Gastrocnemius medialis (tissue), 4 donors: ENCODE results near the gene SNRPD3. TPM values are rescaled to one million over a fixed set of nuclear protein-coding genes. Genes with fewer than 3 reads are reported as not detected.

Experiments
- ATAC-seq, 2 donors: fragments of 150-250 bp; one replicate each; pipeline ENCODE4 v1.9.1; 2016
- DNase-seq, 2 donors: peaks; one replicate each; pipeline ENCODE4 v3.0.0-alpha.2; 2019
- H3K27ac ChIP-seq, 4 donors: fragments of 200-600 bp; sonication (generic); 1 replicate in 1 of 4; 2 replicates in 3 of 4; pipeline ENCODE4 v1.5.1; 2016 to 2018; ENCODE audit warnings: mild to moderate bottlenecking in 2 of 4, moderate library complexity in 1 of 4
- H3K27me3 ChIP-seq, 3 donors: fragments of 200-600 bp; sonication (generic) in 2 of 3; 1 replicate in 1 of 3; 2 replicates in 2 of 3; pipeline versions ENCODE4 v1.5.1 to v1.6.0; 2016 to 2019; ENCODE audit warnings: mild to moderate bottlenecking in 1 of 3, moderate library complexity in 1 of 3
- H3K36me3 ChIP-seq, 2 donors: fragments of 200-600 bp; sonication (generic) in 1 of 2; one replicate each; pipeline ENCODE4 v1.5.1; 2017 to 2018
- H3K4me1 ChIP-seq, 2 donors: fragments of 200-600 bp; sonication (generic) in 1 of 2; one replicate each; pipeline ENCODE4 v1.5.1; 2016 to 2017; ENCODE audit warnings: mild to moderate bottlenecking in 2 of 2
- H3K4me3 ChIP-seq, 4 donors: fragments of 200-600 bp; sonication (generic) in 3 of 4; 1 replicate in 1 of 4; 2 replicates in 3 of 4; pipeline ENCODE4 v1.5.1; 2016 to 2019; ENCODE audit warnings: mild to moderate bottlenecking in 2 of 4
- H3K9me3 ChIP-seq, 3 donors: fragments of 200-600 bp; sonication (generic) in 2 of 3; 1 replicate in 1 of 3; 2 replicates in 2 of 3; pipeline ENCODE4 v1.5.1; 2016 to 2019
- POLR2A ChIP-seq, 2 donors: fragments of 450-650 bp; IDR thresholded peaks; one replicate each; pipeline ENCODE4 v1.6.1; 2017; ENCODE audit warnings: antibody characterized with exemption in 2 of 2, mild to moderate bottlenecking in 2 of 2, moderate library complexity in 2 of 2
- in situ Hi-C, 4 donors: fragments of 200-750 bp; cut with MboI; loops; one replicate each; pipeline versions ENCODE4 v1.15.0 to v1.8.0; 2017; ENCODE audit warnings: low sequenced_read_pairs in 4 of 4
- intact Hi-C: fragments of 100-400 bp; cut with DNase I; formaldehyde crosslinking; loops from one replicate; pipeline ENCODE4 v1.15.1; 2023; ENCODE audit warnings: low total_unique reads
- total RNA-seq, 4 donors: library from RNA; depleted of rRNA; stranded (reverse); fragments of >200 nt; gene quantifications; one replicate each; pipeline versions ENCODE4 v1.1.0 to v1.2.3, GENCODE V29; 2016
- TF ChIP-seq, protein P1 (sequence below), 5 experiments: fragments of 450-650 bp in 3 of 5; fragments of 200-600 bp in 2 of 5; sonication (generic) in 2 of 5; IDR thresholded peaks in 4 of 5; conservative IDR thresholded peaks in 1 of 5; 1 replicate in 4 of 5; 2 replicates in 1 of 5; pipeline ENCODE4 v1.5.1; 2016 to 2019; ENCODE audit warnings: antibody characterized with exemption in 5 of 5, mild to moderate bottlenecking in 3 of 5, moderate library complexity in 3 of 5

The SNRPD3 gene
- total RNA-seq, 4 donors from 2014 or later: 119 to 166 (median 145) TPM

- no peak for DNase-seq
- H3K36me3 ChIP-seq: no peaks in the 10 kb centered on the region
- no peaks in the 10 kb centered on the region for H3K9me3 ChIP-seq
- in situ Hi-C loops (loop anchor here in 1 of 4 donors (10.0 kb wide), 1 partner anchor 82 kb away; no protein-coding TSS in a partner anchor), intact Hi-C loops (no loop called here)
- no peak for ATAC-seq
- no peak overlapping the region for H3K27ac ChIP-seq
- no peak overlapping the region for H3K4me3 ChIP-seq
- H3K4me1 ChIP-seq: peaks cover 4 to 8% of the 10 kb centered on the region in 2 donors
- TF ChIP-seq POLR2A (IDR thresholded peaks at IDR 0.05): no peak
- TF ChIP-seq, protein P1, sequence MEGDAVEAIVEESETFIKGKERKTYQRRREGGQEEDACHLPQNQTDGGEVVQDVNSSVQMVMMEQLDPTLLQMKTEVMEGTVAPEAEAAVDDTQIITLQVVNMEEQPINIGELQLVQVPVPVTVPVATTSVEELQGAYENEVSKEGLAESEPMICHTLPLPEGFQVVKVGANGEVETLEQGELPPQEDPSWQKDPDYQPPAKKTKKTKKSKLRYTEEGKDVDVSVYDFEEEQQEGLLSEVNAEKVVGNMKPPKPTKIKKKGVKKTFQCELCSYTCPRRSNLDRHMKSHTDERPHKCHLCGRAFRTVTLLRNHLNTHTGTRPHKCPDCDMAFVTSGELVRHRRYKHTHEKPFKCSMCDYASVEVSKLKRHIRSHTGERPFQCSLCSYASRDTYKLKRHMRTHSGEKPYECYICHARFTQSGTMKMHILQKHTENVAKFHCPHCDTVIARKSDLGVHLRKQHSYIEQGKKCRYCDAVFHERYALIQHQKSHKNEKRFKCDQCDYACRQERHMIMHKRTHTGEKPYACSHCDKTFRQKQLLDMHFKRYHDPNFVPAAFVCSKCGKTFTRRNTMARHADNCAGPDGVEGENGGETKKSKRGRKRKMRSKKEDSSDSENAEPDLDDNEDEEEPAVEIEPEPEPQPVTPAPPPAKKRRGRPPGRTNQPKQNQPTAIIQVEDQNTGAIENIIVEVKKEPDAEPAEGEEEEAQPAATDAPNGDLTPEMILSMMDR (IDR thresholded peaks at IDR 0.05 in 4 of 5, conservative IDR thresholded peaks at IDR 0.05 in 1 of 5): no peak
- no peaks in the 10 kb centered on the region for H3K27me3 ChIP-seq
Observed at GRCh38 chr22:24516301-24516737, 39.5 kb upstream of the SNRPD3 start.

GRCh38 chr22:24517446-24517845, 38.4 kb upstream of the SNRPD3 start:
- intact Hi-C loops (no loop called here), in situ Hi-C loops (loop anchor here in 1 of 4 donors (10.0 kb wide), 1 partner anchor 83 kb away; no protein-coding TSS in a partner anchor)
- Histone ChIP-seq H3K27me3 (no peaks in the 10 kb centered on the region), H3K4me1 (peaks cover 0 to 4% of the 10 kb centered on the region in 2 donors), H3K4me3 (no peak overlapping the region), H3K9me3 (no peaks in the 10 kb centered on the region), H3K27ac (no peak overlapping the region), H3K36me3 (no peaks in the 10 kb centered on the region)
- no peak for DNase-seq
- TF ChIP-seq POLR2A (IDR thresholded peaks at IDR 0.05): no peak
- TF ChIP-seq, protein P1 (IDR thresholded peaks at IDR 0.05 in 4 of 5, conservative IDR thresholded peaks at IDR 0.05 in 1 of 5): no peak
- ATAC-seq: no peak

GRCh38 chr22:24518228-24518627, 37.6 kb upstream of the SNRPD3 start:
- Histone ChIP-seq H3K4me1 (peaks cover 0 to 4% of the 10 kb centered on the region in 2 donors), H3K4me3 (no peak overlapping the region), H3K27ac (no peak overlapping the region), H3K36me3 (no peaks in the 10 kb centered on the region), H3K9me3 (no peaks in the 10 kb centered on the region), H3K27me3 (no peaks in the 10 kb centered on the region)
- DNase-seq: no peak
- ATAC-seq: no peak
- intact Hi-C loops (no loop called here), in situ Hi-C loops (loop anchor here in 1 of 4 donors (10.0 kb wide), 1 partner anchor 83 kb away; no protein-coding TSS in a partner anchor)
- TF ChIP-seq, protein P1 (IDR thresholded peaks at IDR 0.05 in 4 of 5, conservative IDR thresholded peaks at IDR 0.05 in 1 of 5): no peak
- no peak for TF ChIP-seq POLR2A (IDR thresholded peaks at IDR 0.05)

DNA sequence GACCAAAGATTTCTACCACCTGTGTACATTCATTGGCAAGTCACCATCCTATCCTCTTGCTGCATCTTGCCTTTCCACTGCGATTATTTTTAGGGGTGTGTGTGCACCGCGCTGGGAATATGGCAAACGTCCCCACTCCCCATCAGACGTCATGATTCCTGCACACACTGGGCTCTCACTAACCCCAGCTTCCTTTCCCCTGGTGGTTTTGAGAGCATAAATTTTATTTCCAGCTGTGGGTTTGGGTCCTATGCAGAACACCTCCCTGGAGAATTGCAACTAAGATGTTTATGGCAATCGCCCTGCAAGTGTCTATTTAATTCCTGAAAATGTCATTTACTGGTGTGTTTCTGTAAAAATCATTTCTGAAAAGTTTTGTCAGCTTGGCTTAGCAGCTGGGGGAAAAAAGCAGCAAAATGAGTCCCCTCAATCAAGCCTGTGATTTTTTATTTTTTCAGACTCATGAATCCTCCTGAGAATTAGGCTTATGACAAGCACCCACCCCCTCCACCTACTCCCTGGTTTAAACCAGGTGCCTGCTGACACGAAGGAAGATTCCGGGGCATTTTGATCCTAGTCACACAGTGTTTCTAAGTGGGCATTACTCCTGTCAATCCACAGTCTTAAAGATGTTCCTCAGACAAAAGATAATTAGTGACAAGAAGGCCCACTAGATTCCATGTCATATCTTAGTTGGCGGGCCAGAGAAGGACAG, 36.9 kb upstream of the SNRPD3 start:
- DNase-seq (no peak), ATAC-seq (no peak)
- no peak overlapping the region for H3K27ac ChIP-seq
- intact Hi-C loops: no loop called here
- in situ Hi-C loops: loop anchor here in 1 of 4 donors (10.0 kb wide), 1 partner anchor 84 kb away; no protein-coding TSS in a partner anchor
- TF ChIP-seq, protein P1 (IDR thresholded peaks at IDR 0.05 in 4 of 5, conservative IDR thresholded peaks at IDR 0.05 in 1 of 5): no peak
- no peak for TF ChIP-seq POLR2A (IDR thresholded peaks at IDR 0.05)
- H3K4me1 ChIP-seq: peaks cover 0 to 4% of the 10 kb centered on the region in 2 donors
- no peak overlapping the region for H3K4me3 ChIP-seq
- no peaks in the 10 kb centered on the region for H3K27me3 ChIP-seq
- no peaks in the 10 kb centered on the region for H3K36me3 ChIP-seq
- no peaks in the 10 kb centered on the region for H3K9me3 ChIP-seq
